WTC11 (cell line): ENCODE data around the gene SND1. TPM values are rescaled to one million over a fixed set of nuclear protein-coding genes. Genes with fewer than 3 reads are reported as not detected.

Source experiments
- ATAC-seq: fragments of 200-7000 bp; cut with Tn5 transposase; 2 replicates; pipeline ENCODE4 v1.10.0; 2021; ENCODE audit warnings: mild to moderate bottlenecking, moderate library complexity
- CTCF ChIA-PET: fragments of 300-600 bp; sonication (Branson Sonifier 250); formaldehyde crosslinking; loops from one replicate; lab custom pipeline; 2021; ENCODE audit warnings: antibody characterized with exemption; lab: Charles Lee
- POLR2A ChIA-PET: fragments of 350-600 bp; sonication (Branson Sonifier 250); formaldehyde crosslinking; loops from one replicate; lab custom pipeline; 2021; ENCODE audit warnings: antibody characterized with exemption; lab: Charles Lee
- DNase-seq: peaks from one replicate; pipeline ENCODE4 v3.0.0; 2021; ENCODE audit warnings: low spot score
- H3K27ac Mint-ChIP-seq: 2 replicates; pipeline ENCODE4 v1.8.0; 2021; ENCODE audit warnings: mixed read lengths
- H3K27me3 Mint-ChIP-seq: 2 replicates; pipeline ENCODE4 v1.8.0; 2021; ENCODE audit warnings: low read depth, mild to moderate bottlenecking, moderate library complexity, mixed read lengths
- H3K36me3 Mint-ChIP-seq: 2 replicates; pipeline ENCODE4 v1.8.0; 2021; ENCODE audit warnings: mixed read lengths
- H3K4me1 Mint-ChIP-seq: 2 replicates; pipeline ENCODE4 v1.8.0; 2022; ENCODE audit warnings: mixed read lengths
- H3K4me3 Mint-ChIP-seq: 2 replicates; pipeline ENCODE4 v1.8.0; 2021; ENCODE audit warnings: mild to moderate bottlenecking, moderate library complexity, mixed read lengths
- H3K9me3 Mint-ChIP-seq: 2 replicates; pipeline ENCODE4 v1.8.0; 2021; ENCODE audit warnings: mixed read lengths
- FOXK1 ChIP-seq: sonication (generic); formaldehyde crosslinking; IDR thresholded peaks from 2 replicates; pipeline ENCODE4 v1.8.0; 2022; ENCODE audit warnings: mild to moderate bottlenecking, moderate library complexity, missing genetic modification reagents
- FOXP1 ChIP-seq: sonication (generic); formaldehyde crosslinking; IDR thresholded peaks from 2 replicates; pipeline ENCODE4 v1.8.0; 2022; ENCODE audit warnings: missing genetic modification reagents, mild to moderate bottlenecking, moderate library complexity, borderline replicate concordance
- JUN ChIP-seq: sonication (generic); formaldehyde crosslinking; IDR thresholded peaks from 2 replicates; pipeline ENCODE4 v1.8.0; 2023; ENCODE audit warnings: mild to moderate bottlenecking, missing genetic modification reagents
- RELA ChIP-seq: sonication (generic); formaldehyde crosslinking; IDR thresholded peaks from 2 replicates; pipeline ENCODE4 v1.8.1; 2022; ENCODE audit warnings: missing genetic modification reagents, mild to moderate bottlenecking, borderline replicate concordance
- SMAD3 ChIP-seq: sonication (generic); formaldehyde crosslinking; IDR thresholded peaks from 2 replicates; pipeline ENCODE4 v1.8.0; 2022; ENCODE audit warnings: missing genetic modification reagents, mild to moderate bottlenecking, borderline replicate concordance
- TCF7 ChIP-seq: sonication (generic); formaldehyde crosslinking; IDR thresholded peaks from 2 replicates; pipeline ENCODE4 v1.8.0; 2022; ENCODE audit warnings: mild to moderate bottlenecking, low read depth, missing genetic modification reagents, moderate library complexity
- TEAD1 ChIP-seq: sonication (generic); formaldehyde crosslinking; IDR thresholded peaks from 2 replicates; pipeline ENCODE4 v1.8.0; 2022; ENCODE audit warnings: mild to moderate bottlenecking, missing genetic modification reagents
- TEAD4 ChIP-seq: sonication (generic); formaldehyde crosslinking; IDR thresholded peaks from 2 replicates; pipeline ENCODE4 v1.8.0; 2022; ENCODE audit warnings: mild to moderate bottlenecking, missing genetic modification reagents
- ZBTB21 ChIP-seq: sonication (generic); formaldehyde crosslinking; IDR thresholded peaks from 2 replicates; pipeline ENCODE4 v1.8.1; 2023; ENCODE audit warnings: mild to moderate bottlenecking, missing genetic modification reagents, borderline replicate concordance
- ZNF121 ChIP-seq: sonication (generic); formaldehyde crosslinking; IDR thresholded peaks from 2 replicates; pipeline ENCODE4 v1.8.0; 2023; ENCODE audit warnings: missing genetic modification reagents
- ZNF219 ChIP-seq: sonication (generic); formaldehyde crosslinking; IDR thresholded peaks from 2 replicates; pipeline ENCODE4 v1.8.0; 2023; ENCODE audit warnings: missing genetic modification reagents, mild to moderate bottlenecking, borderline replicate concordance
- total RNA-seq: library from RNA; stranded (reverse); gene quantifications from 3 replicates; pipeline ENCODE4 v1.2.3, GENCODE V29; 2021
- TF ChIP-seq, protein P1 (sequence below): sonication (generic); formaldehyde crosslinking; IDR thresholded peaks from 2 replicates; pipeline ENCODE4 v1.8.1; 2023; ENCODE audit warnings: mild to moderate bottlenecking, missing genetic modification reagents
- TF ChIP-seq, protein P2 (sequence below): sonication (generic); formaldehyde crosslinking; IDR thresholded peaks from 2 replicates; pipeline ENCODE4 v1.8.1; 2023; ENCODE audit warnings: mild to moderate bottlenecking, missing genetic modification reagents
- TF ChIP-seq, protein P3 (sequence below): sonication (generic); formaldehyde crosslinking; IDR thresholded peaks from 2 replicates; pipeline ENCODE4 v1.8.1; 2023; ENCODE audit warnings: mild to moderate bottlenecking, missing genetic modification reagents, moderate library complexity
- TF ChIP-seq, protein P4 (sequence below): fragments of 250-450 bp; sonication (Bioruptor Pico); IDR thresholded peaks from 2 replicates; pipeline ENCODE4 v1.9.0; 2021; ENCODE audit warnings: mild to moderate bottlenecking, borderline replicate concordance
- TF ChIP-seq, protein P5 (sequence below): fragments of 250-450 bp; sonication (Bioruptor Pico); IDR thresholded peaks from 2 replicates; pipeline ENCODE4 v2.1.2; 2022; ENCODE audit warnings: mild to moderate bottlenecking, moderate library complexity
- TF ChIP-seq, protein P6 (sequence below): fragments of 250-450 bp; sonication (Bioruptor Pico); IDR thresholded peaks from 2 replicates; pipeline ENCODE4 v1.9.0; 2021; ENCODE audit warnings: moderate library complexity, mild to moderate bottlenecking, inconsistent platforms, borderline replicate concordance
- TF ChIP-seq, protein P7 (sequence below): sonication (generic); formaldehyde crosslinking; IDR thresholded peaks from 2 replicates; pipeline ENCODE4 v1.8.0; 2023; ENCODE audit warnings: mild to moderate bottlenecking, missing genetic modification reagents

SND1 gene
- total RNA-seq, 1 experiment from 2014 or later: 261 TPM

- DNase-seq (no peak), ATAC-seq (no peak)
- Mint-ChIP-seq H3K36me3 (peaks cover 45% of the 10 kb centered on the region), H3K9me3 (peaks cover 10% of the 10 kb centered on the region; the same call in 1 of the 2 replicates), H3K27ac (no peak overlapping the region), H3K4me1 (peaks cover 2% of the 10 kb centered on the region; the same call in 1 of the 2 replicates), H3K27me3 (no peaks in the 10 kb centered on the region; the same call in 1 of the 2 replicates), H3K4me3 (no peak overlapping the region)
- no peak for TF ChIP-seq ZNF121 (CRISPR knock-in tag)
- TF ChIP-seq, protein P1, sequence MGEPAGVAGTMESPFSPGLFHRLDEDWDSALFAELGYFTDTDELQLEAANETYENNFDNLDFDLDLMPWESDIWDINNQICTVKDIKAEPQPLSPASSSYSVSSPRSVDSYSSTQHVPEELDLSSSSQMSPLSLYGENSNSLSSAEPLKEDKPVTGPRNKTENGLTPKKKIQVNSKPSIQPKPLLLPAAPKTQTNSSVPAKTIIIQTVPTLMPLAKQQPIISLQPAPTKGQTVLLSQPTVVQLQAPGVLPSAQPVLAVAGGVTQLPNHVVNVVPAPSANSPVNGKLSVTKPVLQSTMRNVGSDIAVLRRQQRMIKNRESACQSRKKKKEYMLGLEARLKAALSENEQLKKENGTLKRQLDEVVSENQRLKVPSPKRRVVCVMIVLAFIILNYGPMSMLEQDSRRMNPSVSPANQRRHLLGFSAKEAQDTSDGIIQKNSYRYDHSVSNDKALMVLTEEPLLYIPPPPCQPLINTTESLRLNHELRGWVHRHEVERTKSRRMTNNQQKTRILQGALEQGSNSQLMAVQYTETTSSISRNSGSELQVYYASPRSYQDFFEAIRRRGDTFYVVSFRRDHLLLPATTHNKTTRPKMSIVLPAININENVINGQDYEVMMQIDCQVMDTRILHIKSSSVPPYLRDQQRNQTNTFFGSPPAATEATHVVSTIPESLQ (CRISPR knock-in tag): no peak
- TF ChIP-seq ZNF219 (CRISPR knock-in tag): no peak
- no peak for TF ChIP-seq TEAD4 (CRISPR knock-in tag)
- CTCF ChIA-PET: interaction anchor here (1.0 to 1.5 kb wide), 2 partner anchors 79 to 84 kb away, joined by 3 to 5 read pairs; no protein-coding TSS in a partner anchor
- POLR2A ChIA-PET: no interaction called here
Observed at GRCh38 chr7:127713758-127714157, 61.8 kb downstream of the SND1 start.

DNA sequence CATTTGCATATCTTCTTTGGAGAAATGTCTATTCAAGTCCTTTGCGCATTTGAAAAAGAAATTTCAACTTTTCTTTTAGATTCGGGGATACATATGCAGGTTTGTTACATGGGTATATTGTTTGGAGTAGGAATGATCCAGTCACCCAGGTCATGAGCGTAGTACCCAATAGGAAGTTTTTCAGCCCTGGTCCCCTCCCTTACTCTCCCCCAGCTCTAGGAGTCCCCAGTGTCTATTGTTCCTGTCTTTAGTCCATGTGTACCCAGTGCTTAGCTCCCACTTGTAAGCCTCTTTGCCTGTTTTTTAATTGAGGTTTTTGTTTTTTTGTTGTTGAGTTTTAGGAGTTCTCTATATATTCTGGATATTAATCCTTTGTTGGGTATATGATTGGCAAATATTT lies 63.3 kb downstream of the SND1 start:
- ChIA-PET CTCF (no interaction called here), POLR2A (no interaction called here)
- peaks cover 30% of the 10 kb centered on the region for H3K36me3 Mint-ChIP-seq
- H3K4me1 Mint-ChIP-seq: peaks cover 2% of the 10 kb centered on the region; the same call in 1 of the 2 replicates
- peaks cover 10% of the 10 kb centered on the region; the same call in 1 of the 2 replicates for H3K9me3 Mint-ChIP-seq
- 0 out of 2 replicates have a peak overlapping the region, but pooled peaks have one; percentile 26 for H3K27ac Mint-ChIP-seq
- no peak overlapping the region for H3K4me3 Mint-ChIP-seq
- DNase-seq (no peak), ATAC-seq (peak; percentile 76)
- no peaks in the 10 kb centered on the region; the same call in 1 of the 2 replicates for H3K27me3 Mint-ChIP-seq
- no peak for TF ChIP-seq ZBTB21 (CRISPR knock-in tag)
- TF ChIP-seq, protein P2, sequence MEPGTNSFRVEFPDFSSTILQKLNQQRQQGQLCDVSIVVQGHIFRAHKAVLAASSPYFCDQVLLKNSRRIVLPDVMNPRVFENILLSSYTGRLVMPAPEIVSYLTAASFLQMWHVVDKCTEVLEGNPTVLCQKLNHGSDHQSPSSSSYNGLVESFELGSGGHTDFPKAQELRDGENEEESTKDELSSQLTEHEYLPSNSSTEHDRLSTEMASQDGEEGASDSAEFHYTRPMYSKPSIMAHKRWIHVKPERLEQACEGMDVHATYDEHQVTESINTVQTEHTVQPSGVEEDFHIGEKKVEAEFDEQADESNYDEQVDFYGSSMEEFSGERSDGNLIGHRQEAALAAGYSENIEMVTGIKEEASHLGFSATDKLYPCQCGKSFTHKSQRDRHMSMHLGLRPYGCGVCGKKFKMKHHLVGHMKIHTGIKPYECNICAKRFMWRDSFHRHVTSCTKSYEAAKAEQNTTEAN: no peak

- ATAC-seq (no peak), DNase-seq (no peak)
- Mint-ChIP-seq H3K27me3 (no peaks in the 10 kb centered on the region; the same call in 1 of the 2 replicates), H3K36me3 (peaks cover 26% of the 10 kb centered on the region), H3K9me3 (peaks cover 7% of the 10 kb centered on the region; the same call in 1 of the 2 replicates), H3K27ac (no peak overlapping the region), H3K4me1 (peaks cover 2% of the 10 kb centered on the region; the same call in 1 of the 2 replicates), H3K4me3 (no peak overlapping the region)
- ChIA-PET CTCF (no interaction called here), POLR2A (interaction anchor here (0.5 to 0.9 kb wide), 2 partner anchors 193 to 494 kb away, joined by 4 to 5 read pairs; no protein-coding TSS in a partner anchor)
- TF ChIP-seq RELA (CRISPR knock-in tag): no peak
- TF ChIP-seq JUN: no peak
- no peak for TF ChIP-seq FOXP1 (CRISPR knock-in tag)
- TF ChIP-seq, protein P3, sequence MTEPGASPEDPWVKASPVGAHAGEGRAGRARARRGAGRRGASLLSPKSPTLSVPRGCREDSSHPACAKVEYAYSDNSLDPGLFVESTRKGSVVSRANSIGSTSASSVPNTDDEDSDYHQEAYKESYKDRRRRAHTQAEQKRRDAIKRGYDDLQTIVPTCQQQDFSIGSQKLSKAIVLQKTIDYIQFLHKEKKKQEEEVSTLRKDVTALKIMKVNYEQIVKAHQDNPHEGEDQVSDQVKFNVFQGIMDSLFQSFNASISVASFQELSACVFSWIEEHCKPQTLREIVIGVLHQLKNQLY (CRISPR knock-in tag): no peak
- TF ChIP-seq TCF7: no peak
- no peak for TF ChIP-seq TEAD1
- TF ChIP-seq, protein P4, sequence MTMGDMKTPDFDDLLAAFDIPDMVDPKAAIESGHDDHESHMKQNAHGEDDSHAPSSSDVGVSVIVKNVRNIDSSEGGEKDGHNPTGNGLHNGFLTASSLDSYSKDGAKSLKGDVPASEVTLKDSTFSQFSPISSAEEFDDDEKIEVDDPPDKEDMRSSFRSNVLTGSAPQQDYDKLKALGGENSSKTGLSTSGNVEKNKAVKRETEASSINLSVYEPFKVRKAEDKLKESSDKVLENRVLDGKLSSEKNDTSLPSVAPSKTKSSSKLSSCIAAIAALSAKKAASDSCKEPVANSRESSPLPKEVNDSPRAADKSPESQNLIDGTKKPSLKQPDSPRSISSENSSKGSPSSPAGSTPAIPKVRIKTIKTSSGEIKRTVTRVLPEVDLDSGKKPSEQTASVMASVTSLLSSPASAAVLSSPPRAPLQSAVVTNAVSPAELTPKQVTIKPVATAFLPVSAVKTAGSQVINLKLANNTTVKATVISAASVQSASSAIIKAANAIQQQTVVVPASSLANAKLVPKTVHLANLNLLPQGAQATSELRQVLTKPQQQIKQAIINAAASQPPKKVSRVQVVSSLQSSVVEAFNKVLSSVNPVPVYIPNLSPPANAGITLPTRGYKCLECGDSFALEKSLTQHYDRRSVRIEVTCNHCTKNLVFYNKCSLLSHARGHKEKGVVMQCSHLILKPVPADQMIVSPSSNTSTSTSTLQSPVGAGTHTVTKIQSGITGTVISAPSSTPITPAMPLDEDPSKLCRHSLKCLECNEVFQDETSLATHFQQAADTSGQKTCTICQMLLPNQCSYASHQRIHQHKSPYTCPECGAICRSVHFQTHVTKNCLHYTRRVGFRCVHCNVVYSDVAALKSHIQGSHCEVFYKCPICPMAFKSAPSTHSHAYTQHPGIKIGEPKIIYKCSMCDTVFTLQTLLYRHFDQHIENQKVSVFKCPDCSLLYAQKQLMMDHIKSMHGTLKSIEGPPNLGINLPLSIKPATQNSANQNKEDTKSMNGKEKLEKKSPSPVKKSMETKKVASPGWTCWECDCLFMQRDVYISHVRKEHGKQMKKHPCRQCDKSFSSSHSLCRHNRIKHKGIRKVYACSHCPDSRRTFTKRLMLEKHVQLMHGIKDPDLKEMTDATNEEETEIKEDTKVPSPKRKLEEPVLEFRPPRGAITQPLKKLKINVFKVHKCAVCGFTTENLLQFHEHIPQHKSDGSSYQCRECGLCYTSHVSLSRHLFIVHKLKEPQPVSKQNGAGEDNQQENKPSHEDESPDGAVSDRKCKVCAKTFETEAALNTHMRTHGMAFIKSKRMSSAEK (CRISPR knock-in tag): no peak
- TF ChIP-seq FOXK1: no peak
- TF ChIP-seq, protein P5, sequence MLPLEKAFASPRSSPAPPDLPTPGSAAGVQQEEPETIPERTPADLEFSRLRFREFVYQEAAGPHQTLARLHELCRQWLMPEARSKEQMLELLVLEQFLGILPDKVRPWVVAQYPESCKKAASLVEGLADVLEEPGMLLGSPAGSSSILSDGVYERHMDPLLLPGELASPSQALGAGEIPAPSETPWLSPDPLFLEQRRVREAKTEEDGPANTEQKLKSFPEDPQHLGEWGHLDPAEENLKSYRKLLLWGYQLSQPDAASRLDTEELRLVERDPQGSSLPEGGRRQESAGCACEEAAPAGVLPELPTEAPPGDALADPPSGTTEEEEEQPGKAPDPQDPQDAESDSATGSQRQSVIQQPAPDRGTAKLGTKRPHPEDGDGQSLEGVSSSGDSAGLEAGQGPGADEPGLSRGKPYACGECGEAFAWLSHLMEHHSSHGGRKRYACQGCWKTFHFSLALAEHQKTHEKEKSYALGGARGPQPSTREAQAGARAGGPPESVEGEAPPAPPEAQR (CRISPR knock-in tag): no peak
- TF ChIP-seq, protein P6, sequence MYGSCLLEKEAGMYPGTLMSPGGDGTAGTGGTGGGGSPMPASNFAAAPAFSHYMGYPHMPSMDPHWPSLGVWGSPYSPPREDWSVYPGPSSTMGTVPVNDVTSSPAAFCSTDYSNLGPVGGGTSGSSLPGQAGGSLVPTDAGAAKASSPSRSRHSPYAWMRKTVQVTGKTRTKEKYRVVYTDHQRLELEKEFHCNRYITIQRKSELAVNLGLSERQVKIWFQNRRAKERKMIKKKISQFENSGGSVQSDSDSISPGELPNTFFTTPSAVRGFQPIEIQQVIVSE (CRISPR knock-in tag): no peak
- TF ChIP-seq, protein P7, sequence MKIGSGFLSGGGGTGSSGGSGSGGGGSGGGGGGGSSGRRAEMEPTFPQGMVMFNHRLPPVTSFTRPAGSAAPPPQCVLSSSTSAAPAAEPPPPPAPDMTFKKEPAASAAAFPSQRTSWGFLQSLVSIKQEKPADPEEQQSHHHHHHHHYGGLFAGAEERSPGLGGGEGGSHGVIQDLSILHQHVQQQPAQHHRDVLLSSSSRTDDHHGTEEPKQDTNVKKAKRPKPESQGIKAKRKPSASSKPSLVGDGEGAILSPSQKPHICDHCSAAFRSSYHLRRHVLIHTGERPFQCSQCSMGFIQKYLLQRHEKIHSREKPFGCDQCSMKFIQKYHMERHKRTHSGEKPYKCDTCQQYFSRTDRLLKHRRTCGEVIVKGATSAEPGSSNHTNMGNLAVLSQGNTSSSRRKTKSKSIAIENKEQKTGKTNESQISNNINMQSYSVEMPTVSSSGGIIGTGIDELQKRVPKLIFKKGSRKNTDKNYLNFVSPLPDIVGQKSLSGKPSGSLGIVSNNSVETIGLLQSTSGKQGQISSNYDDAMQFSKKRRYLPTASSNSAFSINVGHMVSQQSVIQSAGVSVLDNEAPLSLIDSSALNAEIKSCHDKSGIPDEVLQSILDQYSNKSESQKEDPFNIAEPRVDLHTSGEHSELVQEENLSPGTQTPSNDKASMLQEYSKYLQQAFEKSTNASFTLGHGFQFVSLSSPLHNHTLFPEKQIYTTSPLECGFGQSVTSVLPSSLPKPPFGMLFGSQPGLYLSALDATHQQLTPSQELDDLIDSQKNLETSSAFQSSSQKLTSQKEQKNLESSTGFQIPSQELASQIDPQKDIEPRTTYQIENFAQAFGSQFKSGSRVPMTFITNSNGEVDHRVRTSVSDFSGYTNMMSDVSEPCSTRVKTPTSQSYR: no peak
- TF ChIP-seq TEAD4 (CRISPR knock-in tag): no peak
- no peak for TF ChIP-seq SMAD3
Observed at GRCh38 chr7:127715901-127716300, 63.9 kb downstream of the SND1 start.
